SK-N-MC (cell line): ENCODE data around the gene IQCM.

Source experiments
- DNase-seq: peaks from one replicate; pipeline ENCODE4 v3.0.0-alpha.2; 2011; ENCODE audit warnings: low read depth, low spot score
- H3K27ac ChIP-seq: fragments of 200-600 bp; sonication (generic); 2 replicates; pipeline ENCODE4 v1.5.1; 2016; ENCODE audit warnings: mixed run types
- H3K36me3 ChIP-seq: fragments of 200-600 bp; sonication (generic); 2 replicates; pipeline ENCODE4 v1.6.1; 2017; ENCODE audit warnings: antibody characterized with exemption, low read length, mixed read lengths; ENCODE audit not compliant: insufficient read depth
- H3K4me3 ChIP-seq: fragments of 200-600 bp; sonication (generic); 2 replicates; pipeline ENCODE4 v1.5.1; 2016
- H3K9ac ChIP-seq: fragments of 200-600 bp; sonication (generic); 2 replicates; pipeline ENCODE4 v1.8.0; 2017; ENCODE audit warnings: mixed run types, mixed read lengths; ENCODE audit not compliant: insufficient read length
- H3K9me3 ChIP-seq: fragments of 200-600 bp; sonication (generic); 2 replicates; pipeline ENCODE4 v1.6.1; 2017; ENCODE audit warnings: low read depth, mild to moderate bottlenecking, antibody characterized with exemption, low read length, moderate library complexity, mixed read lengths
- EZH2 ChIP-seq: fragments of 200-600 bp; sonication (generic); IDR thresholded peaks from one replicate; pipeline ENCODE4 v1.6.1; 2017; ENCODE audit warnings: antibody characterized with exemption
- FOXP2 ChIP-seq: optimal IDR thresholded peaks from 2 replicates; pipeline ENCODE3; 2011; ENCODE audit warnings: mild to moderate bottlenecking, moderate library complexity; ENCODE audit not compliant: insufficient read depth; ENCODE audit errors: extremely low read length, control extremely low read depth
- POLR2AphosphoS5 ChIP-seq: IDR thresholded peaks from 2 replicates; pipeline ENCODE4 v1.6.1; 2012; ENCODE audit warnings: mild to moderate bottlenecking, low read depth, low read length, borderline replicate concordance

The IQCM gene, protein sequence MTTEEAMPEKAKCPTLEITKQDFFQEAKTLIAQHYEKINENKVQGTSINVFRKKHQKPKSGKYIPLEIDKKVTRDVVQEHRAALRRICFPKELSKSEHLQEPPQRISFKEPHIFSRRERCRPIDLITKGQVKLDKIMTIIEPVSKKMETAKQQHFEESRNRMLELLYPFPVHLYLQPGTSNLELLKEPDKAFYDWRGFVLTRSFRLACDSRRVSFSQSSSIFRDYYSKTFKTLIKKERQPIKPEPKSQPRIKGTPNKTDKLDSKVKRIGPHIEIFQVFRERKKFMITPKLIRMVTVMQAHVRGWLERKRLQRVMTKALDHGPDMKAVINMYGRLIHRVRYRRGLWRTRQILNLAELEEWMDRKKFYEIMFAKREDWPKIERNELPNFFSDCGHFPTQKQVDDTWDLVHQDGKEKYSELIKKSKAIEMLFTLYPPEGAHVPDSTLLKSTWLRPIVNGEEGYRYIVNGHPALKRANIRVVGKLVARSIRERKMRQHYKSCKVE

DNA sequence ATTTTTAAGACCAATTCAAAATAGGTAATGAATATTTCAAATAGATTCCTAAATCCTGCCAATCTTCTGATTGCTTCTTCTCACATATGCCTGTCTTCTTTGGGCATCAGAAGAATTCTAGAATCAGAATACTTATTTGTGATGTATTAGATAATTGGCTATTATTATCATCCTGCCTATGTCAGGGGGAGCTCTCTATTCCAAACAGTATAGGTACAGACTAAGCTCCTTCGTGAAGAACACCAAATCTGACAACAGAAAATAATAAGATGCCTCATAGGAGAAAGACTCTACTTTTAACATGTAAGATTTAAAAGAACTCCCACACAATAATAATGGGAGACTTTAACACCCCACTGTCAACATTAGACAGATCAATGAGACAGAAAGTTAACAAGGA, at the start of gene IQCM:
Gene IQCM, minus strand, starts transcription at position 101 of the 400 bp plus-strand sequence. CDS start 73,152 bp downstream, outside the sequence.
- Histone ChIP-seq H3K4me3 (no peak within 1 kb of the TSS), H3K9me3 (no peaks in the 10 kb centered on the region), H3K9ac (no peak within 1 kb of the TSS), H3K27ac (no peak within 1 kb of the TSS), H3K36me3 (no peaks in the 10 kb centered on the region)
- TF ChIP-seq FOXP2 (no peak), EZH2 (no peak), POLR2AphosphoS5 (no peak)
- DNase-seq, result no peak

DNA sequence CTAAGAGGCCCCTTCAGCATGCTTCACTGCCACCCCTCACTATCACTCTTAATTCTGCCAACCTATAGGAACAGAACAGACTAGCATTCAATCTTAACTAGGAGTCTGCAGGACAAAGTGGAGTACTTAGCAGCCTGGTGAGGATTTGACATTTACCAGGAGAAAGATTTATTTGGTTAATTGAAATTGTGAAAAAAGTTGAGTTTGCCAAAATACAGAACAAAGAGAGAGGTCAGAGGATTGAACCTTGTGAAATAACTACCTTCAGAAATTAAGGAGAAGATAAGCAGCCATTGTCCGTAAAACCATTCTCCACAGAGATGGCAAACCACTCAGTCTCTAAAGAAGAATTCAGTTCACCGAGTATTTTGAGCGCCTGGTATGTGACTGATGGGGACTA, 41.8 kb upstream of the IQCM start:
- Histone ChIP-seq H3K36me3 (no peaks in the 10 kb centered on the region), H3K9me3 (no peaks in the 10 kb centered on the region), H3K27ac (no peak overlapping the region), H3K9ac (no peak overlapping the region), H3K4me3 (no peak overlapping the region)
- DNase-seq, result no peak
- TF ChIP-seq POLR2AphosphoS5 (no peak), EZH2 (no peak), FOXP2 (no peak)

DNA sequence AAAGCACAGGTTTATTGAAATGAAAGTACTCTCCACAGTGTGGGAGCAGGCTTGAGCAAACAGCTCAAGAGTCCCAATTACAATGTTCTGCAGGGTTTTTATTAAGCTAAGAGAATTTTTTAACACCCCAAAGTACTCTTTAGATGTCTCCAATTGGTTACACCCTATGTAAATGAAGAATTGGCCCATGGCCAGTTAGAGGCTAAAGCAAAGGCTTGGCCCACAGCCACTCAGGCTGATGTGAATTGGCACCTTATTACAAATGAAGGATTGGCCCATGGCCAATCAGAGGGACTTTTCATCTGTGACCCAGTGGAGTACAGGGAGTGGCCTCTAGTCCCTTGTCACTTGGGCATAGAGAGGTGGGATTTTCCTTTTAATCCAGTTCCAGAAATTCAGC, 30.1 kb upstream of the IQCM start:
- H3K27ac ChIP-seq, result no peak overlapping the region
- H3K9me3 ChIP-seq, result no peaks in the 10 kb centered on the region
- DNase-seq, result no peak
- TF ChIP-seq EZH2 (no peak), FOXP2 (no peak), POLR2AphosphoS5 (no peak)
- H3K9ac ChIP-seq, result no peak overlapping the region
- H3K36me3 ChIP-seq, result no peaks in the 10 kb centered on the region
- no peak overlapping the region for H3K4me3 ChIP-seq

DNA sequence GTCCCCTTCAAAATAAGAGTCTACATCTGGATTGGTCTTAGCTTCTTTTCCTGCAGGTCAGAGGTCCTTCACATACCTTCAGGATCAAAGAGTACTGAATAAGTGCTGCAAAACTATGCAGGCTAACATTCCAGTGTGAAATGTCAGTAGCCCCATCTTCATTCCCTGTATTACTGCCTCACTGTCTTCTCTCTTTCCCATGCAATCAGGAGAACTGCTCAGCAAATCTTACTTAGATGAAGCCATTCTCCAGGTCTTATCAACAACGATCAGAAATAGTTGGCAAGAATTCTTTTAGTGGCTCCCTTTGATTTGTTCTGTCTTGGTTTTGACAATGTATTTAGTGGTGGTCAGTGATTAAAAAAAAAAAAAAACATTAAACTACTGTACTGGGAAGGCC, 26.0 kb upstream of the IQCM start:
- H3K4me3 ChIP-seq, result no peak overlapping the region
- no peak for DNase-seq
- H3K36me3 ChIP-seq, result no peaks in the 10 kb centered on the region
- no peak overlapping the region for H3K9ac ChIP-seq
- TF ChIP-seq EZH2 (no peak), FOXP2 (no peak), POLR2AphosphoS5 (no peak)
- H3K9me3 ChIP-seq, result no peaks in the 10 kb centered on the region
- H3K27ac ChIP-seq, result no peak overlapping the region

DNA sequence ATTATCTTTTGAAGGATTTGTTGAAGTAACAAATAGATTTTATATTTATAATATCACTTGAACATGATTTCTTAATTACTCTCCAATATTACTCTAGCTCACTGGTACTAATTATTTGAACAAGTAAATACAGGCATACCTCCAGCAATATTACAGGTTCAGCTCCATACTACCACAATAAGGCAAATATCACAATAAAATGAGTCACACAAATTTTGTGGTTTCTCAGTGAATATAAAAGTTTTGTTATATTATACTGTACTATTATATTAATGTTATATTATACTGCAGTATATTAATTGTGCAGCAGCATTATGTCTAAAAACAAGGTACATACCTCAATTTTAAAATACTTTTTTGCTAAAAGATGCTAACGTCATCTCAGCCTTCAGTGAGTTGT, 22.4 kb upstream of the IQCM start:
- TF ChIP-seq POLR2AphosphoS5 (no peak), FOXP2 (no peak), EZH2 (no peak)
- H3K9ac ChIP-seq, result no peak overlapping the region
- DNase-seq, result no peak
- no peak overlapping the region for H3K4me3 ChIP-seq
- H3K36me3 ChIP-seq, result no peaks in the 10 kb centered on the region
- H3K9me3 ChIP-seq, result no peaks in the 10 kb centered on the region
- H3K27ac ChIP-seq, result no peak overlapping the region

DNA sequence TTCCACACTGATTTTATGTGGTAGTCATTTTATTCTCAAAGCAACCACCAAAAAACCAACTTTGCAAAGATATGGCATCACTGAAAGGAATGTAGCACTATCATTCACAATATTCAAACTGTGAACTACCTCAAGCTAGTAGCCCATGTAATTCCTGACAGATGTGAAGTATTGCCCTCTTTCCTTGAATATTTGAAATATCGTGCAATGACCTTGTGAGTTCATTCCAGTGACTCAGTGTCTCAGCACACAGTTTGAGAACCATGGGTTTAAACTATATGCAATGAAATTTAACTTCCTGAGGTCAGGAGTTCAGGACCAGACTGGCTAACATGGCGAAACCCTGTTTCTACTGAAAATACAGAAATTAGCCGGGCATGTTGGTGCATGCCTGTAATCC, 20.9 kb upstream of the IQCM start:
- H3K4me3 ChIP-seq, result no peak overlapping the region
- H3K9ac ChIP-seq, result no peak overlapping the region
- no peaks in the 10 kb centered on the region for H3K9me3 ChIP-seq
- no peak for DNase-seq
- H3K36me3 ChIP-seq, result no peaks in the 10 kb centered on the region
- no peak overlapping the region for H3K27ac ChIP-seq
- no peak for TF ChIP-seq EZH2
- TF ChIP-seq POLR2AphosphoS5, result no peak
- no peak for TF ChIP-seq FOXP2

DNA sequence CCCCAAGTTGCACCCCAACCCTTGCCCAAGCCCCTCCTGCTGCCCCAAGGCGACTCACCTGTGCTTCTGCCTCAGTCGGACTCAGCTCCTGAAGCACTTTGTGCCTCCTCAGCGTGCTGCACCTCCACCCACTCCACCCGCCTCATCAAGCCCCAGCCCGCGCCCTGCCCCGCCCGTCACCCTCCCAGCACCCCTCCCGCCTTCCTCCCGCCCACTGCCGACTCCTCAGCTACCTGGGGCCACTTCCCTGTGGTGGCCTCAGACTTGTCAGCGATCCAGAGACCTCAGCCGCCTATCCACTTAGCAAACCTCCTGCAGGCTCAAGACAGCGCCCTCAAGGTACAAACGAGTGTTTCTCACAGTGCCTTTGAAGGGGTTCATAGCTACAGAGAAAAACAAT, 19.6 kb upstream of the IQCM start:
- no peak for DNase-seq
- no peak overlapping the region for H3K27ac ChIP-seq
- no peak overlapping the region for H3K9ac ChIP-seq
- TF ChIP-seq FOXP2 (no peak), EZH2 (no peak), POLR2AphosphoS5 (no peak)
- no peaks in the 10 kb centered on the region for H3K9me3 ChIP-seq
- H3K4me3 ChIP-seq, result no peak overlapping the region
- H3K36me3 ChIP-seq, result no peaks in the 10 kb centered on the region

DNA sequence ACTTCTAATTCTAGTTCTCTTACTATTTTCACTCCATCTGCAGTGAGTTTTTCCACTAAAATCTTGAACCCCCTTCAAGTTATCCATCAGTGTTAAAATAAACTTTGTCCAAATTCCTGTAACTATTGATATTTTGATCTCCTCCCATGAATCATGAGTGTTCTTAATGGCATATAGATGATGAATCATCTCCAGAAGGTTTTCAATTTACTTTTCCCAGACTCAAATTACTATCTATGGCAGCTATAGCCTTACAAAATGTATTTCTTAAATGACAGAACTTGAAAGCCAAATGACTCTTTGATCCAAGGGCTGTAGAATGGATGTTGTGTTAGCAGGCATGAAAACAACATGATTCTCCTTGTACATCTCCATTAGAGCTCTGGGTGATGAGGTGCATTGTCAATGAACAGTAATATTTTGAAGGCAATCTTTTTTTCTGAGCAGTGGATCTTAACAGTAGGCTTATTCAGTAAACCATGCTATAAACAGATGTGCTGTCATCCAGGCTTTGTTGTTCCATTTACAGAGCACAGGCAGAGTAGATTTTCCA, 16.1 kb upstream of the IQCM start:
- H3K9ac ChIP-seq, result no peak overlapping the region

More for the DNA sequence above, 16.1 kb upstream of the IQCM start:
- no peak for DNase-seq
- H3K36me3 ChIP-seq, result no peaks in the 10 kb centered on the region
- no peak overlapping the region for H3K4me3 ChIP-seq
- no peak overlapping the region for H3K27ac ChIP-seq
- no peaks in the 10 kb centered on the region for H3K9me3 ChIP-seq
- TF ChIP-seq FOXP2 (no peak), EZH2 (no peak)
